Measurements from ENCODE around the gene KIF5C.
A peak's percentile ranks its signal among the peaks of the same experiment; 100 is the strongest.
"Not testable (repeated sequence)": the region's sequence is repeated elsewhere in the genome, so short reads cannot be mapped to it uniquely, and the experiment has no call there.

The KIF5C gene

GRCh38 chr2:148874868-148875341 lies at the start of gene KIF5C:
TSS of gene KIF5C (plus strand) at chr2:148875227. CDS start at chr2:148875618, 391 bp downstream.
- peak; percentile 17 to 93 (median 82) for DNase-seq

- DNase-seq = no peak
Measured at GRCh38 chr2:148826791-148827190, 48.2 kb upstream of the KIF5C start.

- DNase-seq = no peak
Measured at GRCh38 chr2:148828941-148829340, 46.1 kb upstream of the KIF5C start.

- DNase-seq = no peak
Measured at GRCh38 chr2:148829618-148830017, 45.4 kb upstream of the KIF5C start.

- DNase-seq = no peak
Measured at GRCh38 chr2:148832637-148833036, 42.4 kb upstream of the KIF5C start.

GRCh38 chr2:148842050-148842449 lies 33.0 kb upstream of the KIF5C start:
- no peak for DNase-seq

- DNase-seq = no peak
Measured at GRCh38 chr2:148848146-148848545, 26.9 kb upstream of the KIF5C start.

- DNase-seq = no peak
Measured at GRCh38 chr2:148853458-148853857, 21.6 kb upstream of the KIF5C start.

GRCh38 chr2:148860037-148860436 lies 15.0 kb upstream of the KIF5C start:
- no peak for DNase-seq

- DNase-seq = no peak
Measured at GRCh38 chr2:148861367-148861766, 13.7 kb upstream of the KIF5C start.

- not testable (repeated sequence) for DNase-seq
Measured at GRCh38 chr2:148862478-148862877, 12.5 kb upstream of the KIF5C start.

- DNase-seq = no peak
Measured at GRCh38 chr2:148865512-148865911, 9.5 kb upstream of the KIF5C start.

GRCh38 chr2:148866091-148866490 lies 8.9 kb upstream of the KIF5C start:
- no peak for DNase-seq

- DNase-seq = no peak
Measured at GRCh38 chr2:148867079-148867769, 7.8 kb upstream of the KIF5C start.

GRCh38 chr2:148875387-148876051 lies 492 bp downstream of the KIF5C start:
- peak in 10 of 56 donors; percentile 14 to 56 (median 48) for DNase-seq

GRCh38 chr2:148876202-148876594 lies 1.2 kb downstream of the KIF5C start:
- DNase-seq = peak in 10 of 56 donors; percentile 17 to 65 (median 40)

- peak in 54 of 56 donors; percentile 16 to 87 (median 60) for DNase-seq
Measured at GRCh38 chr2:148876595-148877402, 1.8 kb downstream of the KIF5C start.

GRCh38 chr2:148877403-148877740 lies 2.3 kb downstream of the KIF5C start:
- no peak for DNase-seq

GRCh38 chr2:148880636-148881035 lies 5.6 kb downstream of the KIF5C start:
- no peak for DNase-seq

GRCh38 chr2:148882051-148882450 lies 7.0 kb downstream of the KIF5C start:
- no peak for DNase-seq

GRCh38 chr2:148885209-148885608 lies 10.2 kb downstream of the KIF5C start:
- DNase-seq = no peak

- DNase-seq = peak in 2 of 56 donors; percentile 14 to 39
Measured at GRCh38 chr2:148885988-148886387, 11.0 kb downstream of the KIF5C start.
